Uterus (tissue), 2 donors: Measurements from ENCODE around the gene WHAMM.

Source experiments
- CTCF ChIP-seq, 4 experiments: fragments of 200-600 bp in 2 of 4; fragments of 450-650 bp in 2 of 4; sonication (generic) in 2 of 4; IDR thresholded peaks; one replicate each; pipeline ENCODE4 v1.5.1; 2016 to 2019; ENCODE audit warnings: antibody characterized with exemption in 4 of 4, mild to moderate bottlenecking in 2 of 4, moderate library complexity in 1 of 4
- POLR2A ChIP-seq, 2 donors: fragments of 450-650 bp; IDR thresholded peaks; one replicate each; pipeline ENCODE4 v1.6.1; 2016; ENCODE audit warnings: antibody characterized with exemption in 2 of 2, mild to moderate bottlenecking in 1 of 2, moderate library complexity in 1 of 2

GRCh38 chr15:82843566-82843965, 34.1 kb downstream of the WHAMM start:
- TF ChIP-seq CTCF (IDR thresholded peaks at IDR 0.05) (no peak), POLR2A (IDR thresholded peaks at IDR 0.05) (no peak)
